ENCODE results near the gene ARF3. TPM values are rescaled to one million over a fixed set of nuclear protein-coding genes. Genes with fewer than 3 reads are reported as not detected.

ARF3 gene
- total and polyA plus RNA-seq, 5 donors from 2014 or later, result 21.2 to 79.4 (median 25.0) TPM

DNA sequence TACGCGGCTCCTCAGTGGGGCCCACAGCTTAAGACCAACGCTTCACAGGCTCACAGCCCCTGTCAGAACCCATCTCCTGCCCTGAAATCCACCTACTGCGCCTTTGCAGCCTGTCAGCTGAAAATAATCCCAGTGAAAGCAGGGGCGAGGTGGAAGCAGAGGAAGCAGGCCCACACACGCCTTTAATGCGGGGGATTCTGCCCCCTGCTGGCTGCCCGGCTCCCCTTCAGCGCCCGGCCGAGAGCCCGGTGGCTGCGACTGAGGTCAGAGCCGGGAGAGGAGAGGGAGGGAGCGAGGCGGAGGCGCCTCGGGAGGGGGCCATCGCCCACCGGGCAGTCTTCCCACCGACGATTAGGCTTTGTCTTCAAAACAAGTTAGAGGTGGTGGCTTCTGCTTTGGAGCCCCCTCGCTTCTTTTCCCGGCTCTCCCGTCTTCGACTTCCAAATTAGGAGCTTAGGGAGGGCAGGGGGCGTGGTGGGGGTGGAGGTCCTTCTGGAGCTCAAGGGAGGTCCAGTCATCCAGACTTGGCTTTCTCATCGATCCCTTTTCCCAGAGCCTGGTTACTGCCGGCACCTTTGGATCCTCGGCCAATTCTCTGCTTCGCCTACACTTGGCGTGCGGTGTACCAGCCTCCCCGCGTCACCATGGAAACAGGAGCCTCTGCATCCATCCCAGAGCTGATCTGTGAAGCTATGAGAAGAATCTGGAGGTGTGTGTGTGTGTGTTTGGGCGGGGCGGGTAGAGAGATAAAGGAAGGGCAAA is 66.4 kb downstream of the ARF3 start:
- ATAC-seq (ENCODE audit: low read depth in 2 of 2) (peak; percentile 87 to 90), DNase-seq (peak; percentile 49 to 67 (median 62))
- H3K27ac ChIP-seq (ENCODE audit: insufficient read depth, low read length, poor library complexity, severe bottlenecking), result no peak overlapping the region
- Mint-ChIP-seq H3K4me1 (peaks cover 0 to 8% (median 0%) of the 10 kb centered on the region in 4 donors), H3K27ac (no peak overlapping the region), H3K36me3 (no peaks in the 10 kb centered on the region), H3K9me3 (peaks cover 0 to 2% (median 0%) of the 10 kb centered on the region in 7 donors), H3K27me3 (peaks cover 39% of the 10 kb centered on the region), H3K4me3 (peak overlapping the region in 1 of 4 donors; percentile 56)
- H3K4me1 ChIP-seq (ENCODE audit: control insufficient read depth, insufficient read depth, low read length, poor library complexity, severe bottlenecking), result peaks cover 9% of the 10 kb centered on the region
- no peaks in the 10 kb centered on the region for H3K36me3 ChIP-seq (ENCODE audit: control insufficient read depth, insufficient read depth, low read length)
- no peaks in the 10 kb centered on the region for H3K9me3 ChIP-seq (ENCODE audit: control insufficient read depth in 2 of 2, low read length in 2 of 2)
- no peak overlapping the region for H3K4me3 ChIP-seq (ENCODE audit: low read depth, low read length)
- peaks cover 4% of the 10 kb centered on the region for H3K27me3 ChIP-seq (ENCODE audit: control insufficient read depth, insufficient read depth, low read length)

DNA sequence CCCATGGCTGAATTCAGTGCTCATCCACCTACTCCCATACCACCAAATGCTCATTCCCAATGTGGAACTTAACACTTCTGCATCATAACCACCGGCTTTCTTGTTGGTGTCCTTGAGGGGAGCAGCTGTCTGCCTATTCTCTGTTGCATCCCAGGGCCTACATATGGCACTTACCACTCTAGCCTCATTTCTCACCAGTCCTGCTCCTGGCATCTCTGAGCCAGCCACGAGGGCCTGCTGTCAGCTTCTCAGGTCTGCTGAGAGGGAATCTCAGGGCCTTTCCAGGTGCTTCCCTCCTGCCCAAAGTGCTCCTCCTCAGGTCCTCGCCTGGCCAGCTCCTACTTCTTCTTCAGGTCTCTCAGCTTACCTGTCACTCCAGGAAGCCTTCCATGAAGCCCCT is 67.6 kb downstream of the ARF3 start:
- Histone ChIP-seq H3K27ac (ENCODE audit: insufficient read depth, low read length, poor library complexity, severe bottlenecking) (no peak overlapping the region), H3K4me1 (ENCODE audit: control insufficient read depth, insufficient read depth, low read length, poor library complexity, severe bottlenecking) (peaks cover 9% of the 10 kb centered on the region), H3K27me3 (ENCODE audit: control insufficient read depth, insufficient read depth, low read length) (peaks cover 4% of the 10 kb centered on the region), H3K36me3 (ENCODE audit: control insufficient read depth, insufficient read depth, low read length) (no peaks in the 10 kb centered on the region), H3K4me3 (ENCODE audit: low read depth, low read length) (no peak overlapping the region), H3K9me3 (ENCODE audit: control insufficient read depth in 2 of 2, low read length in 2 of 2) (no peaks in the 10 kb centered on the region)
- no peak for DNase-seq
- H3K4me3 Mint-ChIP-seq, result no peak overlapping the region
- peaks cover 38% of the 10 kb centered on the region for H3K27me3 Mint-ChIP-seq
- H3K36me3 Mint-ChIP-seq, result no peaks in the 10 kb centered on the region
- H3K27ac Mint-ChIP-seq, result peak overlapping the region in 1 of 3 donors; percentile 27
- H3K9me3 Mint-ChIP-seq, result peaks cover 0 to 2% (median 0%) of the 10 kb centered on the region in 7 donors
- no peak for ATAC-seq (ENCODE audit: low read depth in 2 of 2)
- H3K4me1 Mint-ChIP-seq, result peaks cover 0 to 8% (median 0%) of the 10 kb centered on the region in 4 donors

Other genes with a start within 250 kb of the ARF3 start
- 117 TPM for gene CCNT1, start 240.8 kb downstream of the ARF3 start, total RNA-seq
- gene CCNT1, start 240.8 kb downstream of the ARF3 start, polyA plus RNA-seq, result 10 to 100 TPM; 11.4 to 21.0 (median 16.1) TPM
- 0.12 TPM for gene ADCY6, start 168.4 kb downstream of the ARF3 start, total RNA-seq
- not detected for gene ADCY6, start 168.4 kb downstream of the ARF3 start, polyA plus RNA-seq
- 9.1 TPM for gene CACNB3, start 139.0 kb downstream of the ARF3 start, total RNA-seq
- 1 to 10 TPM in 2 of 4 donors, under 1 TPM in 2; 0.32 to 2.3 (median 0.83) TPM for gene CACNB3, start 139.0 kb downstream of the ARF3 start, polyA plus RNA-seq
- gene DDX23, start 105.3 kb downstream of the ARF3 start, total RNA-seq, result 96.3 TPM
- 10 to 100 TPM; 30.5 to 40.4 (median 34.7) TPM for gene DDX23, start 105.3 kb downstream of the ARF3 start, polyA plus RNA-seq
- 7.3 TPM for gene RND1, start 91.6 kb downstream of the ARF3 start, total RNA-seq
- gene RND1, start 91.6 kb downstream of the ARF3 start, polyA plus RNA-seq, result under 1 TPM; 0.13 to 0.63 (median 0.42) TPM
- gene FKBP11, start 32.0 kb downstream of the ARF3 start, total RNA-seq, result 55.6 TPM
- gene FKBP11, start 32.0 kb downstream of the ARF3 start, polyA plus RNA-seq, result 10 to 100 TPM; 56.5 to 79.7 (median 77.0) TPM
- gene WNT10B, start 14.2 kb upstream of the ARF3 start, total RNA-seq, result 1.6 TPM
- gene WNT10B, start 14.2 kb upstream of the ARF3 start, polyA plus RNA-seq, result not detected
- gene WNT1, start 20.8 kb upstream of the ARF3 start, total RNA-seq, result 0.62 TPM
- gene WNT1, start 20.8 kb upstream of the ARF3 start, polyA plus RNA-seq, result under 1 TPM in 1 of 4 donors, not detected in 3; 0.39 TPM
- gene DDN, start 41.9 kb upstream of the ARF3 start, total RNA-seq, result 0.39 TPM
- gene DDN, start 41.9 kb upstream of the ARF3 start, polyA plus RNA-seq, result not detected
- 51.3 TPM for gene PRKAG1, start 61.3 kb upstream of the ARF3 start, total RNA-seq
- 10 to 100 TPM; 59.3 to 83.8 (median 64.9) TPM for gene PRKAG1, start 61.3 kb upstream of the ARF3 start, polyA plus RNA-seq
- gene KMT2D, start 103.3 kb upstream of the ARF3 start, total RNA-seq, result 149 TPM
- 1 to 10 TPM; 5.2 to 8.8 (median 6.5) TPM for gene KMT2D, start 103.3 kb upstream of the ARF3 start, polyA plus RNA-seq
- 6.0 TPM for gene RHEBL1, start 112.5 kb upstream of the ARF3 start, total RNA-seq
- 10 to 100 TPM; 11.7 to 19.5 (median 15.8) TPM for gene RHEBL1, start 112.5 kb upstream of the ARF3 start, polyA plus RNA-seq
- gene DHH, start 137.3 kb upstream of the ARF3 start, total RNA-seq, result 0.27 TPM
- gene DHH, start 137.3 kb upstream of the ARF3 start, polyA plus RNA-seq, result not detected
- 315 TPM for gene LMBR1L, start 153.4 kb upstream of the ARF3 start, total RNA-seq
- 10 to 100 TPM; 59.0 to 71.9 (median 62.2) TPM for gene LMBR1L, start 153.4 kb upstream of the ARF3 start, polyA plus RNA-seq
- gene TUBA1B, start 173.9 kb upstream of the ARF3 start, total RNA-seq, result 174 TPM
- gene TUBA1B, start 173.9 kb upstream of the ARF3 start, polyA plus RNA-seq, result 100 to 1,000 TPM; 445 to 648 (median 513) TPM
- 213 TPM for gene TUBA1A, start 231.6 kb upstream of the ARF3 start, total RNA-seq
- 100 to 1,000 TPM; 249 to 298 (median 265) TPM for gene TUBA1A, start 231.6 kb upstream of the ARF3 start, polyA plus RNA-seq

All from CD4-positive, CD25-positive, alpha-beta regulatory T cell (primary cell).